HG03439 (cell line): Measurements from ENCODE around the gene PM20D1.
"Not testable (repeated sequence)": the region's sequence is repeated elsewhere in the genome, so short reads cannot be mapped to it uniquely, and the experiment has no call there.

Experiments
- ATAC-seq: cut with Tn5 transposase; IDR thresholded peaks from one replicate; pipeline ENCODE4 v1.9.1; 2021; ENCODE audit warnings: mild to moderate bottlenecking, moderate library complexity; ENCODE audit not compliant: unreplicated experiment

The PM20D1 gene

GRCh38 chr1:205843036-205843859 lies 6.7 kb downstream of the PM20D1 start:
- ATAC-seq, result no peak

- ATAC-seq, result no peak
Measured at GRCh38 chr1:205842229-205842628, 7.7 kb downstream of the PM20D1 start.

- ATAC-seq, result no peak
Measured at GRCh38 chr1:205840146-205840923, 9.6 kb downstream of the PM20D1 start.

- ATAC-seq, result no peak
Measured at GRCh38 chr1:205837382-205837970, 12.5 kb downstream of the PM20D1 start.

- no peak for ATAC-seq
Measured at GRCh38 chr1:205834751-205835150, 15.2 kb downstream of the PM20D1 start.

- ATAC-seq, result no peak
Measured at GRCh38 chr1:205832326-205832751, 17.6 kb downstream of the PM20D1 start.

- no peak for ATAC-seq
Measured at GRCh38 chr1:205827623-205828022, 22.3 kb downstream of the PM20D1 start.

- ATAC-seq, result no peak
Measured at GRCh38 chr1:205826995-205827394, 22.9 kb downstream of the PM20D1 start.

GRCh38 chr1:205826016-205826806 lies 23.7 kb downstream of the PM20D1 start:
- no peak for ATAC-seq

- ATAC-seq, result no peak
Measured at GRCh38 chr1:205824180-205824579, 25.8 kb downstream of the PM20D1 start.

- not testable (repeated sequence) for ATAC-seq
Measured at GRCh38 chr1:205823260-205823659, 26.7 kb downstream of the PM20D1 start.

GRCh38 chr1:205822397-205822796 lies 27.5 kb downstream of the PM20D1 start:
- no peak for ATAC-seq

- no peak for ATAC-seq
Measured at GRCh38 chr1:205817988-205818387, 31.9 kb downstream of the PM20D1 start.

- no peak for ATAC-seq
Measured at GRCh38 chr1:205817364-205817763, 32.6 kb downstream of the PM20D1 start.

GRCh38 chr1:205813755-205814058 lies 36.2 kb downstream of the PM20D1 start:
- no peak for ATAC-seq

GRCh38 chr1:205812878-205813754 lies 36.8 kb downstream of the PM20D1 start, which contains the start of gene SLC41A1:
Gene SLC41A1 (minus strand): TSS chr1:205813198. CDS start chr1:205810441, 2,757 bp downstream.
- peak; percentile 80 for ATAC-seq

- no peak for ATAC-seq
Measured at GRCh38 chr1:205812271-205812877, 37.6 kb downstream of the PM20D1 start.

- no peak for ATAC-seq
Measured at GRCh38 chr1:205811660-205812059, 38.3 kb downstream of the PM20D1 start.

- no peak for ATAC-seq
Measured at GRCh38 chr1:205810448-205811157, 39.3 kb downstream of the PM20D1 start.
